Type B pancreatic cell (in vitro differentiated cells): ENCODE data around the gene SMOC2. TPM values are rescaled to one million over a fixed set of nuclear protein-coding genes. Genes with fewer than 3 reads are reported as not detected.

Source experiments
- DNase-seq: peaks from one replicate; pipeline ENCODE4 v3.0.0; 2021; ENCODE audit warnings: mixed read lengths; ENCODE audit not compliant: unreplicated experiment; ENCODE audit errors: extremely low spot score
- H3K27ac Mint-ChIP-seq: 2 replicates; pipeline ENCODE4 v1.8.0; 2021; ENCODE audit warnings: mild to moderate bottlenecking, mixed read lengths
- H3K27me3 Mint-ChIP-seq: 2 replicates; pipeline ENCODE4 v1.8.0; 2021; ENCODE audit warnings: mixed read lengths
- H3K36me3 Mint-ChIP-seq: 2 replicates; pipeline ENCODE4 v1.8.0; 2021; ENCODE audit warnings: mixed read lengths
- H3K4me1 Mint-ChIP-seq: one replicate; pipeline ENCODE4 v1.8.0; 2021; ENCODE audit warnings: mixed read lengths; ENCODE audit not compliant: unreplicated experiment
- H3K4me3 Mint-ChIP-seq: 2 replicates; pipeline ENCODE4 v1.8.0; 2021; ENCODE audit warnings: mild to moderate bottlenecking, mixed read lengths
- H3K9me3 Mint-ChIP-seq: 2 replicates; pipeline ENCODE4 v1.8.0; 2021; ENCODE audit warnings: mixed read lengths
- total RNA-seq: library from RNA; stranded (reverse); gene quantifications from 2 replicates; pipeline ENCODE4 v1.2.1, GENCODE V29; 2021; ENCODE audit warnings: low replicate concordance
- TF ChIP-seq, protein P1 (sequence below): fragments of 200-600 bp; sonication (generic); conservative IDR thresholded peaks from 2 replicates; pipeline ENCODE4 v1.5.0; 2021; ENCODE audit warnings: antibody characterized with exemption, mild to moderate bottlenecking

Gene SMOC2
- total RNA-seq, 1 donor from 2014 or later = 18.9 TPM

DNA sequence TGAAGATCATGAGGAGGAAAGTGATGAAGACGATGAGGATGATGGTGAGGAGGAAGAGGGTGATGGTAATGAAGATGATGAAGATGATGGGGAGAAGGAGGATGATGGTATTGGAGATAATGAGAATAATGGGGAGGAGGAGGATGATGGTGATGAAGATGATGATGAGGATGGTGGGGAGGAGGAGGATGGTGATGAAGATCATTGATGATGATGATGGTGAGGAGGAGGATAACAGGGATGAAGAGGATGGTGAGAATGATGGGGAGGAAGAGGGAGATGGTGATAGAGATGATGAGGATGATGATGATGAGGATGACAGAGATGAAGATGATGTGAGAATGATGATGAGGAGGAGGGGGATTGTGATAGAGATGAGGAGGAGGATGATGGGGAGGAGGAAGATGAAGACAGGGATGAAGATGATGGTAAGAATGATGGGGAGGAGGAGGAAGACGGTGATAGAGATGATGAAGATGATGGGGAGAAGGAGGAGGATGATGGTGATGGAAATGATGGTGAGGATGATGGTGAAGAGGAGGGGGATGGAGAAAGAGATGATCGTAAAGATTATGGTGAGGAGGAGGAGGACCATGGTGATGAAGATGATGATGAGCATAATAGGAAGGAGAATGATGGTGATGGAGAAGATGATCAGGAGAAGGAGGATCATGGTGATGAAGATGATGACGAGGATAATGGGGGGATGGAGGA lies 273.7 kb downstream of the SMOC2 start:
- H3K4me3 Mint-ChIP-seq = no peak overlapping the region
- H3K4me1 Mint-ChIP-seq = no peaks in the 10 kb centered on the region
- H3K36me3 Mint-ChIP-seq = no peaks in the 10 kb centered on the region
- TF ChIP-seq, protein P1, sequence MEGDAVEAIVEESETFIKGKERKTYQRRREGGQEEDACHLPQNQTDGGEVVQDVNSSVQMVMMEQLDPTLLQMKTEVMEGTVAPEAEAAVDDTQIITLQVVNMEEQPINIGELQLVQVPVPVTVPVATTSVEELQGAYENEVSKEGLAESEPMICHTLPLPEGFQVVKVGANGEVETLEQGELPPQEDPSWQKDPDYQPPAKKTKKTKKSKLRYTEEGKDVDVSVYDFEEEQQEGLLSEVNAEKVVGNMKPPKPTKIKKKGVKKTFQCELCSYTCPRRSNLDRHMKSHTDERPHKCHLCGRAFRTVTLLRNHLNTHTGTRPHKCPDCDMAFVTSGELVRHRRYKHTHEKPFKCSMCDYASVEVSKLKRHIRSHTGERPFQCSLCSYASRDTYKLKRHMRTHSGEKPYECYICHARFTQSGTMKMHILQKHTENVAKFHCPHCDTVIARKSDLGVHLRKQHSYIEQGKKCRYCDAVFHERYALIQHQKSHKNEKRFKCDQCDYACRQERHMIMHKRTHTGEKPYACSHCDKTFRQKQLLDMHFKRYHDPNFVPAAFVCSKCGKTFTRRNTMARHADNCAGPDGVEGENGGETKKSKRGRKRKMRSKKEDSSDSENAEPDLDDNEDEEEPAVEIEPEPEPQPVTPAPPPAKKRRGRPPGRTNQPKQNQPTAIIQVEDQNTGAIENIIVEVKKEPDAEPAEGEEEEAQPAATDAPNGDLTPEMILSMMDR = no peak
- H3K27me3 Mint-ChIP-seq = peaks cover 6% of the 10 kb centered on the region
- no peak overlapping the region for H3K27ac Mint-ChIP-seq
- H3K9me3 Mint-ChIP-seq = no peaks in the 10 kb centered on the region
- no peak for DNase-seq

DNA sequence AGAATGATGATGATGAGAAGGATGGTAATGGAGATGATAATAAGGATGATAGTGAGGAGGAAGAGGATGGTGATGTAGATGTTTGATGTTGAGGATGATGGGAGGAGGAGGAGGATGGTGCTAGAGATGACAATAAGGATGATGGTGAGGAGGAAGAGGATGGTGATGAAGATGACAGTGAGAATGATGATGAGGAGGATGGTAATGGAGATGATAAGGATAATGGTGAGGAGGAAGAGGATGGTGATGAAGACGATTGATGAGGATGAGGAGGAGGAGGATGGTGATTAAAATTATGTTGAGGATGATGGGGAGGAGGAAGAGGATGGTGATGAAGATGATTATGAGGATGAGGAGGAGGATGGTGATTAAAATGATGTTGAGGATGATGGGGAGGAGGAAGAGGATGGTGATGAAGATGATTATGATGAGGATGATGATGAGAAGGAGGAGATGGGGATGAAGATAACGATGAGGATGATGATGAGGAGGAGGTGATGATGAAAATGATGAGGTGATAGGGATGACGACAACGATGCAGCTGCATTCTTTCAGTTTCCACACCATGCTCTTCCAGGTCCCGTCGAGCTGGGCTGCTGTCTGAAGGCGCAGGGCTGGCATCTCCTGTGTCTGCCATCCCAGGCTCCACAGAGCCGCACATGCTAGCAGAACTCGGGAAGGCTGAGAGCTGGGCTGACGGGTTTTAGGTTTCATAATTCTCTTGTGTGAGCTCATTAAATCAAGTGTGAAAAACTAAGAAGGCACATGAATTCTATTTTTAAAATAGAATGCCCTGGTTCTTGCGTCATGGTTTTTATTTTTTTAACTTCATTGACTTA lies 274.9 kb downstream of the SMOC2 start:
- H3K9me3 Mint-ChIP-seq = no peaks in the 10 kb centered on the region
- H3K27me3 Mint-ChIP-seq = peaks cover 11% of the 10 kb centered on the region
- no peak overlapping the region for H3K27ac Mint-ChIP-seq
- DNase-seq = no peak
- H3K4me3 Mint-ChIP-seq = no peak overlapping the region
- H3K4me1 Mint-ChIP-seq = no peaks in the 10 kb centered on the region
- no peaks in the 10 kb centered on the region for H3K36me3 Mint-ChIP-seq
- TF ChIP-seq, protein P1 = no peak

DNA sequence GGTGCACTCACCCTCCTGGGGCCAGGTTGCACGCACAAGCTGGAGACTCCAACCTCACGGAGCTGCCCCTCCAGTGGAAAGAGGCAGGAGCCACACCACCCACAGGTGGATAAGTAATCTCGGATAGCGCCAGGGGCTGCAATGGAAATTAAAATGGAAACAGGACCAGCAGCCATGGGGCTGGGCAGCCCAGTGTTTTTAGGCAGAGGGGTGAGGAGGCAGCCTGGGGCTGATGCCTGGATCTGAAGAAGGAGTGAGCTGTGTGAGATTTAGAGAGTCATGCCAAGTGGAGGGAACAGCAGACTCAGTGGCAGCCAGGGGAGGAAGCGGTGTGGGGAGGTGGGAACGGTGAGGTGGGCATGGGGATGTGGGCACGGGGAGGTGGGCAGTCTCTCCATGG lies 275.6 kb downstream of the SMOC2 start:
- Mint-ChIP-seq H3K27me3 (peaks cover 11% of the 10 kb centered on the region), H3K4me3 (no peak overlapping the region), H3K36me3 (no peaks in the 10 kb centered on the region), H3K9me3 (no peaks in the 10 kb centered on the region), H3K27ac (no peak overlapping the region), H3K4me1 (no peaks in the 10 kb centered on the region)
- TF ChIP-seq, protein P1 = no peak
- no peak for DNase-seq

DNA sequence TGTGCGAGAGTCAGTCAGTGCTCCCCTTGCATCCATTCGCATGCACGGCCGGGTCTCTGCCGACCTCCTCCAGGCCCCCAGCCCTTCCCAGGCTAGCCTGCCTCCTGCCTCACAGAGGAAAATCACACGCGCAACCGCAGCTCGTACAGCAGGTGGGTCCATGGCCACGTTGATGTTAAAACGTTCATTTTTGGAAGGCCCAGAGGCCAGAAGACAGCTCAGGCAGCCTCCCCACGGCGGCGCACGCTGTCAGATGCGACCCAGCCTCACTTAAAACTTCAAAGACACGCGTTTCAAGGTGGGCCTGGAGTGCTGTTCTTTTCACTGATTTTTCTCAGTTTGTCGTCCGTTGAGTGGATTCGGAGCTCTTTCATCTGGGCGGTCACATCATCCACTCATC lies 276.5 kb downstream of the SMOC2 start:
- Mint-ChIP-seq H3K27ac (no peak overlapping the region), H3K36me3 (no peaks in the 10 kb centered on the region), H3K27me3 (peaks cover 11% of the 10 kb centered on the region), H3K4me3 (no peak overlapping the region), H3K9me3 (no peaks in the 10 kb centered on the region), H3K4me1 (no peaks in the 10 kb centered on the region)
- TF ChIP-seq, protein P1 = no peak
- DNase-seq = no peak

Other genes with a start within 250 kb of the SMOC2 start
- gene DACT2, start 121.4 kb upstream of the SMOC2 start, total RNA-seq = 7.6 and 17.4 TPM in 2 replicates